A673 (cell line): ENCODE results near the gene ATP8A2.

Experiments
- EZH2 ChIP-seq: fragments of 200-600 bp; sonication (generic); IDR thresholded peaks from 2 replicates; pipeline ENCODE4 v1.6.1; 2017; ENCODE audit warnings: borderline replicate concordance, low read depth, mild to moderate bottlenecking, mixed read lengths, antibody characterized with exemption, low read length; ENCODE audit not compliant: poor library complexity, severe bottlenecking
- TF ChIP-seq, protein P1 (sequence below): fragments of 300-800, 200-600 bp; sonication (generic); conservative IDR thresholded peaks from 2 replicates; pipeline ENCODE4 v1.5.1; 2017; ENCODE audit warnings: low read depth, mild to moderate bottlenecking, antibody characterized with exemption, low read length, moderate library complexity, mixed read lengths

DNA sequence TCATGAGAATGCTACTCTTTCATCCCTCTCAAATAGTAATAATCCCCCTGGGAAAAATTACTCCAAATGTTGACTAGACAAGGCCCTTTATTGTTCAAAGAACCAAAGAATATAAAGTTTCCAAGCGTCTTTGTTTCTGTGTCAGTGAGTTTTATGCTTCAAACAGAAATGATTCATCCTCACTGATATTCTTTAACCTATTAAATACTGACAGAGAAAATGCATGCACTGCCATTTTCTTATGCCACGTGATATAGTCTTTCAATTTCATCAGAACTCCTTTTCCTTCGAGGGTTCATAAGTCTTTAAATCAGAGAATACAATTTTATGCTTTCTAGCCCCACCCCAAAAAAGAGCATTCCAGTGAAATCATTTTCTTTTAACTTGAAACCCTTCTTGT, 468.5 kb downstream of the ATP8A2 start:
- TF ChIP-seq, protein P1, sequence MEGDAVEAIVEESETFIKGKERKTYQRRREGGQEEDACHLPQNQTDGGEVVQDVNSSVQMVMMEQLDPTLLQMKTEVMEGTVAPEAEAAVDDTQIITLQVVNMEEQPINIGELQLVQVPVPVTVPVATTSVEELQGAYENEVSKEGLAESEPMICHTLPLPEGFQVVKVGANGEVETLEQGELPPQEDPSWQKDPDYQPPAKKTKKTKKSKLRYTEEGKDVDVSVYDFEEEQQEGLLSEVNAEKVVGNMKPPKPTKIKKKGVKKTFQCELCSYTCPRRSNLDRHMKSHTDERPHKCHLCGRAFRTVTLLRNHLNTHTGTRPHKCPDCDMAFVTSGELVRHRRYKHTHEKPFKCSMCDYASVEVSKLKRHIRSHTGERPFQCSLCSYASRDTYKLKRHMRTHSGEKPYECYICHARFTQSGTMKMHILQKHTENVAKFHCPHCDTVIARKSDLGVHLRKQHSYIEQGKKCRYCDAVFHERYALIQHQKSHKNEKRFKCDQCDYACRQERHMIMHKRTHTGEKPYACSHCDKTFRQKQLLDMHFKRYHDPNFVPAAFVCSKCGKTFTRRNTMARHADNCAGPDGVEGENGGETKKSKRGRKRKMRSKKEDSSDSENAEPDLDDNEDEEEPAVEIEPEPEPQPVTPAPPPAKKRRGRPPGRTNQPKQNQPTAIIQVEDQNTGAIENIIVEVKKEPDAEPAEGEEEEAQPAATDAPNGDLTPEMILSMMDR: no peak
- no peak for TF ChIP-seq EZH2
